Thoracic aorta (tissue), 2 donors: Measurements from ENCODE around the gene VSIG4. TPM values are rescaled to one million over a fixed set of nuclear protein-coding genes. Genes with fewer than 3 reads are reported as not detected.

Source experiments
- ATAC-seq: fragments of 150-250 bp; one replicate; pipeline ENCODE4 v1.8.0; 2017; ENCODE audit warnings: low read depth; ENCODE audit not compliant: insufficient number of reproducible peaks, low FRiP score
- DNase-seq: peaks from one replicate; pipeline ENCODE4 v3.0.0-alpha.2; 2020; ENCODE audit warnings: low spot score
- H3K27ac ChIP-seq, 2 donors: fragments of 200-600 bp; sonication (generic); 1 replicate in 1 of 2; 2 replicates in 1 of 2; pipeline ENCODE4 v1.5.1; 2016; ENCODE audit warnings: mild to moderate bottlenecking in 2 of 2, moderate library complexity in 2 of 2
- H3K27me3 ChIP-seq: fragments of 200-600 bp; sonication (generic); replicated peaks from 2 replicates; pipeline ENCODE4 v1.6.0; 2016; ENCODE audit warnings: mild to moderate bottlenecking; ENCODE audit not compliant: insufficient read depth
- H3K36me3 ChIP-seq: fragments of 200-600 bp; sonication (generic); one replicate; pipeline ENCODE4 v1.5.1; 2016
- H3K4me1 ChIP-seq, 2 donors: fragments of 200-600 bp; sonication (generic); 1 replicate in 1 of 2; 2 replicates in 1 of 2; pipeline versions ENCODE4 v1.5.1 to v1.6.0; 2016; ENCODE audit warnings: low read depth in 2 of 2, mild to moderate bottlenecking in 1 of 2; ENCODE audit not compliant: control insufficient read depth in 1 of 2
- H3K4me3 ChIP-seq: fragments of 200-600 bp; sonication (generic); 2 replicates; pipeline ENCODE4 v1.5.1; 2016; ENCODE audit warnings: mild to moderate bottlenecking
- H3K9me3 ChIP-seq: fragments of 200-600 bp; sonication (generic); 2 replicates; pipeline ENCODE4 v1.5.1; 2016
- total RNA-seq, 2 donors: library from RNA; depleted of rRNA; stranded (reverse); fragments of >200 nt; gene quantifications; one replicate each; pipeline versions ENCODE4 v1.1.0 to v1.2.3, GENCODE V29; 2016
- TF ChIP-seq, protein P1 (sequence below): fragments of 200-600 bp; sonication (generic); IDR thresholded peaks from one replicate; pipeline ENCODE4 v1.5.1; 2019; ENCODE audit warnings: antibody characterized with exemption

Gene VSIG4
- total RNA-seq, 2 donors from 2014 or later = 154 to 311 TPM

DNA sequence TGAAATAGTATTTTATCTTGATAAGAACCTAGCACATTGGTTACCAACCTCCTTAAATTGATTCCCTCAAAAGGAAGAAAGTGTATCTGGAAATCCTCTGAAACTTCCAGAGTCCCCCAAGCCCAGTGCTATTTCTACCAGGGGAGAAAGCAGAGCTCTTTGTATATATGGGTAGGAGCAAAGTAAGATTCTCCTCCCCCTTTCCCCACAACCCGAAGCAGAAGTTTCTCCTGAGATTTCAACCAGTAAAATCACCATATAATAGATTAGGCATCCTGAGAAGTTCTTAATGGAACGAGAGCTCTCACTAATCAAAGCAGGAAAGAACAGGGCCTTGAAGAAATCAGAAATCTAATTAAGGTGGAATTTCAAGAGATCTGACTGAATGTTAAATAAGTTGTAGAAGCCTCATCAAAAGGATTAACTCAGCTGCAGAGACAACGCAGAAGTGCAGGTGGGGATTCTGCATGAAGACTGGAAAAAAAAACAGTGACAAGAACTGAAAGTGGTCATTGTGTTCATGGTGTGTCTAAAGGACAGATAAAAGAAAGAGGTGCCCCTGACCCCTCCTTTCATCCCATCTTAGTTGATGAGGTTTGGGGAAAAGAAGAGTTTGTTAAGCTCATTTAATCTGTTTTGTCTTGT is 39.1 kb downstream of the VSIG4 start:
- no peaks in the 10 kb centered on the region for H3K4me1 ChIP-seq
- DNase-seq (no peak), ATAC-seq (no peak)
- TF ChIP-seq, protein P1, sequence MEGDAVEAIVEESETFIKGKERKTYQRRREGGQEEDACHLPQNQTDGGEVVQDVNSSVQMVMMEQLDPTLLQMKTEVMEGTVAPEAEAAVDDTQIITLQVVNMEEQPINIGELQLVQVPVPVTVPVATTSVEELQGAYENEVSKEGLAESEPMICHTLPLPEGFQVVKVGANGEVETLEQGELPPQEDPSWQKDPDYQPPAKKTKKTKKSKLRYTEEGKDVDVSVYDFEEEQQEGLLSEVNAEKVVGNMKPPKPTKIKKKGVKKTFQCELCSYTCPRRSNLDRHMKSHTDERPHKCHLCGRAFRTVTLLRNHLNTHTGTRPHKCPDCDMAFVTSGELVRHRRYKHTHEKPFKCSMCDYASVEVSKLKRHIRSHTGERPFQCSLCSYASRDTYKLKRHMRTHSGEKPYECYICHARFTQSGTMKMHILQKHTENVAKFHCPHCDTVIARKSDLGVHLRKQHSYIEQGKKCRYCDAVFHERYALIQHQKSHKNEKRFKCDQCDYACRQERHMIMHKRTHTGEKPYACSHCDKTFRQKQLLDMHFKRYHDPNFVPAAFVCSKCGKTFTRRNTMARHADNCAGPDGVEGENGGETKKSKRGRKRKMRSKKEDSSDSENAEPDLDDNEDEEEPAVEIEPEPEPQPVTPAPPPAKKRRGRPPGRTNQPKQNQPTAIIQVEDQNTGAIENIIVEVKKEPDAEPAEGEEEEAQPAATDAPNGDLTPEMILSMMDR = no peak
- no peak overlapping the region for H3K4me3 ChIP-seq
- H3K9me3 ChIP-seq = no peaks in the 10 kb centered on the region
- H3K36me3 ChIP-seq = no peaks in the 10 kb centered on the region
- H3K27ac ChIP-seq = no peak overlapping the region
- no peaks in the 10 kb centered on the region for H3K27me3 ChIP-seq

DNA sequence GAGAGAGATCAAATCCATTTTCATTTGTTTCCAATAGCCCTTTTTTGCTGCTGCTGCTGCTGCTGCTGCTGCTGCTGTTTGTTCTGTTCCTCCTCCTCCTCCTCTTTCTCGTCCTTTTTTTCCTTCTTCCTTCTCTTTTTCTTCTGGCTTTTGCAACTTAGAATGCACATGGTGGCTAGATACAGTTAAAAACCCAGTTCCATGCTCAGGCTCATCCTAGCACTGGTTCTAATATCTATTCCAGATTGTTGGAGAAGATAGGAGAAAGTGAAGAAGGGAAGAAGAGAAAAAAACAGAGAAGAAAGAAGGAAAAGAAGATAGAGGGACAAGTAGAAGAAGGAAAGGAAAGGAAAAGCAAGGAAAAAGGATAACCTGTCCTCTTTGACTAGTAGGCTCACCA is 39.7 kb downstream of the VSIG4 start:
- no peak for ATAC-seq
- Histone ChIP-seq H3K36me3 (no peaks in the 10 kb centered on the region), H3K4me3 (no peak overlapping the region), H3K27me3 (no peaks in the 10 kb centered on the region), H3K9me3 (no peaks in the 10 kb centered on the region), H3K27ac (no peak overlapping the region), H3K4me1 (no peaks in the 10 kb centered on the region)
- TF ChIP-seq, protein P1 = no peak
- no peak for DNase-seq

DNA sequence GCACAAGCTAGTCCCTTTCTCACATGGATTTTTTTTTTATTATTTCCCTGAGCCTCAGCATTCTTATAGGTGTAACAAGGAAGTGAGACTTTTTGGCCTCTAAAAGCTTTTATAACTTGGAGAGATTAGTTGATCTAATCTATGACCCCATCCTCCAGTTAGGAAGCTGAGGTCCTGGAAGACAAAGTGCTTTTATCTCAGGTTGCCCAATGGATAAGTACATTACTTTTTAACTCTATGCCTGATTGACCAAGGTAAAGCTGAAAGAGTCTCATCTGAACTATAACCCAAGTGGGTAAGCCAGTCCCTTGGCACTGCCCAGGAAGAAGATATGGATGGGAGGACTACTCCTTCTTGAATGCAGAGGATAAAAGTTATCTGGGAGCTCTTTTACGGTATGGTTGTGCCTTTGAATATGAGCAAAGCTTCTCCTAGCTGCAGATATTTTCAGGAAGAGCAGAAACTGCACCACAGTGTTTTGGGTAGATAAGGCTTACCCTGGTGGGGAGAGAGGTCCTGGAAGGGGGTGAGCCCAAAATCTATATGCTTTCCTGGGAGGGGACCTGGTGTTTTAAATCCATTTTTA is 40.2 kb downstream of the VSIG4 start:
- TF ChIP-seq, protein P1 = no peak
- DNase-seq (no peak), ATAC-seq (no peak)
- Histone ChIP-seq H3K9me3 (no peaks in the 10 kb centered on the region), H3K27ac (no peak overlapping the region), H3K4me1 (no peaks in the 10 kb centered on the region), H3K4me3 (no peak overlapping the region), H3K36me3 (no peaks in the 10 kb centered on the region), H3K27me3 (no peaks in the 10 kb centered on the region)

DNA sequence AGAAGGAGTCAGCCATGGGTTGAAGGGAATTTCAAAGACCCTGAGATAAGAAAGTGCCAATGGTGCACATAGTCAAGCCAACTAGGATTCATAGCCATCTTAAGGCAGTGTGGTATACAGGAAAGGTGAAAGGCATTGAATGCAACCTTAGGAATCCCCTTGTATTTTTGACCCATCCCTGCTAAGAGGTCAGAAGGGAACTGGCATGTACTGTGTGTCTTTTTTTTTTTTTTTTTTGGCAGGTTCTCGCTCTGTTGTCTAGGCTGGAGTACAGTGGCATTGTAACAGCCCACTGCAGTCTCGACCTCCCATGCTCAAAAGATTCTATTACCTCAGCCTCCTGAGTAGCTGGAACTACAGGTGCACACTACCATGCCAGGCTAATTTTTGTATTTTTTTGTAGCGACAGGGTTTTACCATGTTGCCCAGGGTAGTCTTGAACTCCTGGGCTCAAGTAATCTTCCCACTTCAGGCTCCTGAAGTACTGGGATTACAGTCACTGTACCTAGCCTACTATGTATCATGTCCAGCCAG is 40.8 kb downstream of the VSIG4 start:
- Histone ChIP-seq H3K27ac (no peak overlapping the region), H3K36me3 (no peaks in the 10 kb centered on the region), H3K27me3 (no peaks in the 10 kb centered on the region), H3K4me1 (no peaks in the 10 kb centered on the region), H3K4me3 (no peak overlapping the region), H3K9me3 (no peaks in the 10 kb centered on the region)
- DNase-seq (no peak), ATAC-seq (no peak)
- TF ChIP-seq, protein P1 = no peak

DNA sequence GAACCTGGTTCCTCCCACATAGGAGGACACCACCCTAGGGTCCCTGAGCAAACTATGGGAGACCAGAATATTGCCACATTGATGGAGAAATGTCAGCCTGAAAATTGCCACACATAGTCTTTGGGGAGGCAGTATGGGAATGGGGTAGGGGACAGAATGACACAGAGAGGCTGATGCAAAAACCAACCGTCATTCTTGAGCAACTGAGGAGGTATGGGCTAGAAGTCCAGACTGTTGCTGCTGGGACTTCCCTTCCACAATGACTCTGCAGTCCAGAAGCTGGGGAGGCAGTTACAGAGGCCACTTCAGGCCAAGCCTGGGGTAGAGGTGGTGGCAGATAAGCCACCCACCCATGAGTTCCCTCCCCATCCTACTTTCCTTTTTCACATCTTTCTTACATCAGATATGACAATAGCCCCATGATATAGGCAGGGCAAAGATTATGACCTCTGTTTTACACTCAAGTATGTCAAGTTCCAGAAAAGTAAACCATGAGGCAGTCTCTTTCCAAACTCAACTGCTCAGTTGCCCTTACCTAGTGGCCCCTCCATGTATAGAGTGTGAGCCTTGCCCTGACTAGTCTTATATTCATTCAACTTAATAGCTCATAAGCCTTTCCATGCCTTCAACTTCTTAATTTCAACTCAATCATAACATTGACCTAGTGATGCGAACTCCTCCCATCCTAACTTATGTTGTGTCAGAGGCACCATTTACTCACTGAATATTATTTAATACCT is 41.7 kb downstream of the VSIG4 start:
- TF ChIP-seq, protein P1 = no peak
- Histone ChIP-seq H3K36me3 (no peaks in the 10 kb centered on the region), H3K9me3 (no peaks in the 10 kb centered on the region), H3K4me3 (no peak overlapping the region), H3K4me1 (no peaks in the 10 kb centered on the region), H3K27me3 (no peaks in the 10 kb centered on the region), H3K27ac (no peak overlapping the region)
- ATAC-seq (no peak), DNase-seq (no peak)
